Endothelial cell of umbilical vein (primary cell): ENCODE data around the gene GRAMD1A. TPM values are rescaled to one million over a fixed set of nuclear protein-coding genes. Genes with fewer than 3 reads are reported as not detected.

Experiments
- BruUV-seq: library from RNA; stranded (reverse); fragments of 400-500 nt; replicated peaks from 2 replicates; lab custom pipeline; 2021; lab: Mats Ljungman, UMichigan
- CTCF ChIA-PET: fragments of 300-600, 350-600 bp; sonication (Branson Sonifier 250); formaldehyde crosslinking; loops from one replicate; lab custom pipeline; 2021; ENCODE audit warnings: antibody characterized with exemption, inconsistent platforms; lab: Charles Lee
- POLR2A ChIA-PET: fragments of 300-600, 350-600 bp; sonication (Branson Sonifier 250); formaldehyde crosslinking; loops from one replicate; lab custom pipeline; 2021; ENCODE audit warnings: antibody characterized with exemption, inconsistent platforms; lab: Charles Lee
- DNase-seq: peaks from one replicate; pipeline ENCODE4 v3.0.0-alpha.2; 2011; ENCODE audit warnings: low read depth, low spot score
- FAIRE-seq: peaks from 2 replicates; lab custom pipeline; 2011; peaks lifted over from hg19 to GRCh38; lab: Jason Lieb, UNC
- H2AFZ ChIP-seq: 2 replicates; pipeline ENCODE4 v1.6.0; 2012; ENCODE audit warnings: low read depth, low read length, control low read depth, inconsistent platforms
- H3K27ac ChIP-seq: 2 replicates; pipeline ENCODE4 v1.5.1; 2011; ENCODE audit warnings: low read depth, mild to moderate bottlenecking, control low read depth, low read length, moderate library complexity; ENCODE audit not compliant: insufficient read depth
- H3K27me3 ChIP-seq, 2 experiments: 2 replicates each; pipeline versions ENCODE4 v1.6.0 to v1.6.1; 2011; ENCODE audit warnings: low read length in 2 of 2, mixed read lengths in 1 of 2; ENCODE audit not compliant: control insufficient read depth in 2 of 2, insufficient read depth in 2 of 2
- H3K36me3 ChIP-seq, 2 experiments: 2 replicates in 1 of 2; 3 replicates in 1 of 2; pipeline ENCODE4 v1.5.1; 2011; ENCODE audit warnings: low read length in 2 of 2, mild to moderate bottlenecking in 1 of 2, moderate library complexity in 1 of 2; ENCODE audit not compliant: control insufficient read depth in 2 of 2, insufficient read depth in 2 of 2; ENCODE audit errors: extremely low read depth in 1 of 2
- H3K4me1 ChIP-seq: 3 replicates; pipeline ENCODE4 v1.5.1; 2011; ENCODE audit warnings: mild to moderate bottlenecking, low read length; ENCODE audit not compliant: control insufficient read depth, insufficient read depth; ENCODE audit errors: extremely low read depth
- H3K4me2 ChIP-seq: 2 replicates; pipeline ENCODE4 v1.6.1; 2011; ENCODE audit warnings: low read length, control low read depth, mixed read lengths; ENCODE audit not compliant: insufficient read depth
- H3K4me3 ChIP-seq, 3 experiments: fragments of 200-600 bp in 1 of 3; sonication (generic), shearing (Covaris generic) in 1 of 3; replicated peaks in 1 of 3; 2 replicates each; pipeline ENCODE4 v1.5.1; 2011 to 2016; ENCODE audit warnings: control low read depth in 3 of 3, low read length in 3 of 3, mild to moderate bottlenecking in 2 of 3, inconsistent platforms in 1 of 3, low read depth in 1 of 3, moderate library complexity in 1 of 3; ENCODE audit not compliant: insufficient read depth in 1 of 3
- H3K79me2 ChIP-seq: 2 replicates; pipeline ENCODE4 v1.6.0; 2012; ENCODE audit warnings: low read length, inconsistent platforms; ENCODE audit not compliant: control insufficient read depth, insufficient read depth
- H3K9ac ChIP-seq: replicated peaks from 2 replicates; pipeline ENCODE3; 2011; ENCODE audit warnings: low read length, control low read depth; ENCODE audit not compliant: insufficient read depth; ENCODE audit errors: extremely low read depth
- H3K9me1 ChIP-seq: replicated peaks from 3 replicates; pipeline ENCODE4 v1.6.0; 2011; ENCODE audit warnings: mild to moderate bottlenecking, low read length; ENCODE audit not compliant: control insufficient read depth, insufficient read depth; ENCODE audit errors: extremely low read depth
- H3K9me3 ChIP-seq: replicated peaks from 2 replicates; pipeline ENCODE4 v1.5.1; 2012; ENCODE audit warnings: low read length, inconsistent platforms; ENCODE audit not compliant: control insufficient read depth, insufficient read depth
- H4K20me1 ChIP-seq: replicated peaks from 2 replicates; pipeline ENCODE3; 2011; ENCODE audit warnings: mild to moderate bottlenecking, low read length; ENCODE audit not compliant: control insufficient read depth, insufficient read depth; ENCODE audit errors: extremely low read depth
- EZH2 ChIP-seq: IDR thresholded peaks from 2 replicates; pipeline ENCODE4 v1.6.1; 2012; ENCODE audit warnings: borderline replicate concordance, low read depth, mild to moderate bottlenecking, moderate library complexity, low read length, inconsistent platforms; ENCODE audit not compliant: severe bottlenecking
- FOS ChIP-seq: IDR thresholded peaks from 2 replicates; pipeline ENCODE4 v1.6.1; 2011; ENCODE audit warnings: mild to moderate bottlenecking, low read length, moderate library complexity, borderline replicate concordance; ENCODE audit not compliant: insufficient read depth
- GATA2 ChIP-seq: IDR thresholded peaks from 2 replicates; pipeline ENCODE4 v1.7.0; 2011; ENCODE audit warnings: low read depth, mild to moderate bottlenecking, moderate library complexity, mixed read lengths, low read length; ENCODE audit not compliant: insufficient read length, insufficient read depth
- JUN ChIP-seq: IDR thresholded peaks from 2 replicates; pipeline ENCODE4 v1.6.1; 2011; ENCODE audit warnings: borderline replicate concordance, low read depth; ENCODE audit not compliant: insufficient read length, insufficient read depth
- MYC ChIP-seq: IDR thresholded peaks from one replicate; pipeline ENCODE4 v1.6.1; 2011; ENCODE audit warnings: mild to moderate bottlenecking, low read depth, low read length
- POLR2A ChIP-seq: IDR thresholded peaks from 2 replicates; pipeline ENCODE4 v1.6.1; 2012; ENCODE audit warnings: low read depth, mild to moderate bottlenecking, control low read depth, low read length
- POLR2AphosphoS5 ChIP-seq: IDR thresholded peaks from 2 replicates; pipeline ENCODE4 v1.6.1; 2012; ENCODE audit warnings: low read depth, mild to moderate bottlenecking, control low read depth, low read length, moderate library complexity; ENCODE audit not compliant: insufficient read depth
- dilution Hi-C: fragments of 300-500 bp; cut with MboI; formaldehyde crosslinking; loops from one replicate; pipeline ENCODE4 v1.15.0; 2019; ENCODE audit warnings: low sequenced_read_pairs; ENCODE audit not compliant: extremely low pct_ligation_motif_present
- intact Hi-C: fragments of 100-400 bp; cut with micrococcal nuclease; formaldehyde crosslinking; loops from one replicate; pipeline ENCODE4 v1.10.0; 2022
- polyA plus RNA-seq, 4 experiments: library from polyadenylated mRNA; depleted of rRNA in 3 of 4; stranded (reverse) in 3 of 4; unstranded in 1 of 4; fragments of >200 nt; gene quantifications; 2 replicates each; pipeline versions ENCODE4 v1.2.1 to v1.2.3, GENCODE V29; 2011 to 2012; ENCODE audit warnings: missing spikeins in 1 of 4
- total RNA-seq: library from RNA; stranded (reverse); gene quantifications from 2 replicates; pipeline ENCODE4 v1.2.3, GENCODE V29; 2021
- TF ChIP-seq, protein P1 (sequence below), 2 donors: IDR thresholded peaks; 1 replicate in 1 of 2; 2 replicates in 1 of 2; pipeline ENCODE4 v1.5.1; 2011; ENCODE audit warnings: low read length in 2 of 2, mild to moderate bottlenecking in 2 of 2, moderate library complexity in 2 of 2, control low read depth in 1 of 2, inconsistent platforms in 1 of 2, low read depth in 1 of 2; ENCODE audit not compliant: insufficient read depth in 1 of 2; ENCODE audit errors: extremely low read depth in 1 of 2
- TF ChIP-seq, protein P2 (sequence below): IDR thresholded peaks from 2 replicates; pipeline ENCODE4 v1.6.1; 2011; ENCODE audit not compliant: insufficient read depth, insufficient read length

Gene GRAMD1A
- total and polyA plus RNA-seq, 2 donors (not counting 3 experiments of a cell fraction or from before 2014, with no cell fraction given) = 127 to 130 TPM

DNA sequence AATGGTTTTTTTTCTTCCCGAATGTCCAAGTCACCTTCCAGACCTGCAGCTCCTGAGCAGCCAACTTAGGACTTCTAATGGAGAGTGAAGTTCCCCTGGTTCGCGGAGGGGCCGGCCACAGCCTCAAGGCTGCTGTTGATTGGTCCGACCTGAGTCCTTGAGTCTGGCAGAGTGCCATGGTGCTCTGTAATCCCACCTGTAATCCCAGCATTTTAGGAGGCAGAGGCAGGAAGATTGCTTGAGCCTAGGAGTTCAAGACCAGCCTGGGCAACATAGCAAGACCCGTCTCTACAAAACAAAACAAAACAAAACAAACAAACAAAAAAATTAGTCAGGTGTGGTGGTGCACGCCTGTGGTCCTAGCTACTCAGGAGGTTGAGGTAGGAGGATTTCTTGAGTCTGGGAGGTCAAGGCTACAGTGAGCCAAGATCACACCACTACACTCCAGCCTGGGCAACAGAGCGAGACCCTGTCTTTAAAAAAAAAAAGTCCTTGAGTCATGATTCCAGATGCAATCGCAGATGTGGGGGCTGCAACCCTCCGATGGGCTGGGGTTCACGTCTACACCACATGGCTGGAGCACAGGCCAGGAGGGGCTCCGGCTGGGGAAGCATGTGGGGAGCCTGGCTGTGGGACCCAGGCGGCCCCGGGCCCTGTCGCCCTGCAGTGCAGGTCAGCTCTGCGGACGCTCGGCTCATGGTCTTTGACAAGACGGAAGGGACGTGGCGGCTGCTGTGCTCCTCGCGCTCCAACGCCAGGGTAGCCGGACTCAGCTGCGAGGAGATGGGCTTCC is 59.1 kb downstream of the GRAMD1A start:
- DNase-seq = no peak
- dilution Hi-C loops = no loop called here
- ChIA-PET CTCF (interaction anchor here (0.9 to 1.8 kb wide), 4 partner anchors 8 to 66 kb away, joined by 3 to 11 read pairs (median 7); no protein-coding TSS in a partner anchor), POLR2A (no interaction called here)
- Histone ChIP-seq H3K9me1 (no peaks in the 10 kb centered on the region), H2AFZ (no peak overlapping the region), H3K27ac (no peak overlapping the region), H3K27me3 (peaks cover 0 to 3% of the 10 kb centered on the region in 2 experiments), H3K36me3 (no peaks in the 10 kb centered on the region), H3K79me2 (no peaks in the 10 kb centered on the region), H4K20me1 (no peaks in the 10 kb centered on the region), H3K9me3 (no peaks in the 10 kb centered on the region), H3K9ac (no peak overlapping the region), H3K4me2 (no peak overlapping the region), H3K4me3 (no peak overlapping the region), H3K4me1 (no peaks in the 10 kb centered on the region)
- TF ChIP-seq POLR2A (no peak), POLR2AphosphoS5 (no peak), EZH2 (no peak), MYC (no peak), FOS (no peak), GATA2 (no peak), JUN (no peak)
- TF ChIP-seq, protein P1, sequence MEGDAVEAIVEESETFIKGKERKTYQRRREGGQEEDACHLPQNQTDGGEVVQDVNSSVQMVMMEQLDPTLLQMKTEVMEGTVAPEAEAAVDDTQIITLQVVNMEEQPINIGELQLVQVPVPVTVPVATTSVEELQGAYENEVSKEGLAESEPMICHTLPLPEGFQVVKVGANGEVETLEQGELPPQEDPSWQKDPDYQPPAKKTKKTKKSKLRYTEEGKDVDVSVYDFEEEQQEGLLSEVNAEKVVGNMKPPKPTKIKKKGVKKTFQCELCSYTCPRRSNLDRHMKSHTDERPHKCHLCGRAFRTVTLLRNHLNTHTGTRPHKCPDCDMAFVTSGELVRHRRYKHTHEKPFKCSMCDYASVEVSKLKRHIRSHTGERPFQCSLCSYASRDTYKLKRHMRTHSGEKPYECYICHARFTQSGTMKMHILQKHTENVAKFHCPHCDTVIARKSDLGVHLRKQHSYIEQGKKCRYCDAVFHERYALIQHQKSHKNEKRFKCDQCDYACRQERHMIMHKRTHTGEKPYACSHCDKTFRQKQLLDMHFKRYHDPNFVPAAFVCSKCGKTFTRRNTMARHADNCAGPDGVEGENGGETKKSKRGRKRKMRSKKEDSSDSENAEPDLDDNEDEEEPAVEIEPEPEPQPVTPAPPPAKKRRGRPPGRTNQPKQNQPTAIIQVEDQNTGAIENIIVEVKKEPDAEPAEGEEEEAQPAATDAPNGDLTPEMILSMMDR (IDR thresholded peaks at IDR 0.05; ENCODE audit: extremely low read depth in 1 of 2, insufficient read depth in 1 of 2, low read depth in 1 of 2, low read length in 2 of 2) = no peak
- TF ChIP-seq, protein P2, sequence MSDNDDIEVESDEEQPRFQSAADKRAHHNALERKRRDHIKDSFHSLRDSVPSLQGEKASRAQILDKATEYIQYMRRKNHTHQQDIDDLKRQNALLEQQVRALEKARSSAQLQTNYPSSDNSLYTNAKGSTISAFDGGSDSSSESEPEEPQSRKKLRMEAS = no peak
- intact Hi-C loops = no loop called here
- BruUV-seq = no TSS peak
- FAIRE-seq = peak; percentile 43
